CD4-positive, CD25-positive, alpha-beta regulatory T cell (primary cell): ENCODE data around the gene CATSPERZ. TPM values are rescaled to one million over a fixed set of nuclear protein-coding genes. Genes with fewer than 3 reads are reported as not detected.

Source experiments
- ATAC-seq, 2 donors: fragments of 150-1000 bp; cut with Tn5 transposase; one replicate each; pipeline ENCODE4 v1.10.0; 2021; ENCODE audit warnings: low read depth in 2 of 2, moderate number of reproducible peaks in 2 of 2, moderate library complexity in 1 of 2
- DNase-seq, 3 donors: peaks; one replicate each; pipeline versions ENCODE4 v3.0.0 to v3.0.0-alpha.2; 2012 to 2022; ENCODE audit warnings: mixed read lengths in 1 of 3
- H3K27ac ChIP-seq: one replicate; pipeline ENCODE4 v1.7.0; 2013; ENCODE audit warnings: mild to moderate bottlenecking, low read length; ENCODE audit not compliant: insufficient read depth, poor library complexity, severe bottlenecking
- H3K27me3 ChIP-seq: one replicate; pipeline ENCODE4 v1.7.0; 2013; ENCODE audit warnings: low read length; ENCODE audit not compliant: control insufficient read depth, insufficient read depth
- H3K36me3 ChIP-seq: one replicate; pipeline ENCODE4 v1.7.0; 2013; ENCODE audit warnings: mild to moderate bottlenecking, low read length, moderate library complexity; ENCODE audit not compliant: control insufficient read depth, insufficient read depth
- H3K4me1 ChIP-seq: 2 replicates; pipeline ENCODE4 v1.7.0; 2013; ENCODE audit warnings: mild to moderate bottlenecking, low read length; ENCODE audit not compliant: insufficient read depth, control insufficient read depth, poor library complexity, severe bottlenecking
- H3K4me3 ChIP-seq: one replicate; pipeline ENCODE4 v1.7.0; 2013; ENCODE audit warnings: low read depth, mild to moderate bottlenecking, low read length, moderate library complexity
- H3K9me3 ChIP-seq, 2 experiments: 1 replicate in 1 of 2; 2 replicates in 1 of 2; pipeline ENCODE4 v1.7.0; 2013; ENCODE audit warnings: low read length in 2 of 2, mild to moderate bottlenecking in 1 of 2, moderate library complexity in 1 of 2; ENCODE audit not compliant: control insufficient read depth in 2 of 2
- H3K27ac Mint-ChIP-seq, 3 donors: one replicate each; pipeline ENCODE4 v1.8.0; 2020 to 2022; ENCODE audit warnings: mild to moderate bottlenecking in 3 of 3, mixed read lengths in 3 of 3, moderate library complexity in 2 of 3
- H3K27me3 Mint-ChIP-seq: one replicate; pipeline ENCODE4 v1.8.0; 2022; ENCODE audit warnings: mild to moderate bottlenecking, mixed read lengths
- H3K36me3 Mint-ChIP-seq: one replicate; pipeline ENCODE4 v1.8.0; 2020; ENCODE audit warnings: mixed read lengths
- H3K4me1 Mint-ChIP-seq, 4 donors: one replicate each; pipeline ENCODE4 v1.8.0; 2020 to 2022; ENCODE audit warnings: mixed read lengths in 4 of 4, mild to moderate bottlenecking in 1 of 4
- H3K4me3 Mint-ChIP-seq, 4 donors: one replicate each; pipeline ENCODE4 v1.8.0; 2020 to 2022; ENCODE audit warnings: mild to moderate bottlenecking in 4 of 4, mixed read lengths in 4 of 4, moderate library complexity in 3 of 4
- H3K9me3 Mint-ChIP-seq, 7 donors: one replicate each; pipeline ENCODE4 v1.8.0; 2020 to 2022; ENCODE audit warnings: mixed read lengths in 7 of 7, mild to moderate bottlenecking in 3 of 7, moderate library complexity in 2 of 7
- polyA plus RNA-seq, 4 donors: library from polyadenylated mRNA; unstranded; fragments of 300-500 nt; fragmentation: Illumina TruSeq; gene quantifications; one replicate each; pipeline ENCODE4 v1.2.3, GENCODE V29; 2021
- total RNA-seq: library from RNA; stranded (reverse); gene quantifications from one replicate; pipeline ENCODE4 v1.2.3, GENCODE V29; 2022

The CATSPERZ gene
- total and polyA plus RNA-seq, 5 donors from 2014 or later = not detected

DNA sequence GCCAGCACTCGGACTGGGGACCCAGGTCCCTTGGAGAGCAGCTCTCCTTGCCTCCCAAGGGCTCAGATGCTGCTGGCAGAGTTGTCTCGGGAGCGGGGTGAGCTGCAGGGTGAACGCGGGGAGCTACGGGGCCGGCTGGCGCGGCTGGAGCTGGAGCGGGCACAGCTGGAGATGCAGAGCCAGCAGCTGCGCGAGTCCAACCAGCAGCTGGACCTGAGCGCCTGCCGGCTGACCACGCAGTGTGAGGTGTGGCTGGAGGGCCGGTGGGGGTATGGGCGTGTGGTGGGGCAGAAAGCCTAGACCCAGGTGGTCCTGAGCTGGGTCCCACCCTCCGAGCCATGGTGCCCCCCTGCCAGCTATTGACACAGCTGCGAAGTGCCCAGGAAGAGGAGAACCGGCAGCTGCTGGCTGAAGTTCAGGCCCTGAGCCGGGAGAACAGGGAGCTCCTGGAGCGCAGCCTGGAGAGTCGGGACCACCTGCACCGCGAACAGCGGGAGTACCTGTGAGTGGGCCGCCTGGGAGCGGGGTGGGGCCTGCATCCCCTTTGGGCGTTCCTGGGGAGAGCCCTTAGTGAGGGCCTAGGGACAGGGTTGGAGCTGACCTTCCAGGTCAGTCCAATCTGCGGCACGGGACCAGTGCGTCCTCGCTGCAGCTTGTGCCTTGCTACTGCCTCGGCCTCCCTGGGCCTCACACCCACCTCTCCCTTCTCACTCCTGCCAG is 53.0 kb downstream of the CATSPERZ start:
- H3K27me3 ChIP-seq = no peaks in the 10 kb centered on the region

DNA sequence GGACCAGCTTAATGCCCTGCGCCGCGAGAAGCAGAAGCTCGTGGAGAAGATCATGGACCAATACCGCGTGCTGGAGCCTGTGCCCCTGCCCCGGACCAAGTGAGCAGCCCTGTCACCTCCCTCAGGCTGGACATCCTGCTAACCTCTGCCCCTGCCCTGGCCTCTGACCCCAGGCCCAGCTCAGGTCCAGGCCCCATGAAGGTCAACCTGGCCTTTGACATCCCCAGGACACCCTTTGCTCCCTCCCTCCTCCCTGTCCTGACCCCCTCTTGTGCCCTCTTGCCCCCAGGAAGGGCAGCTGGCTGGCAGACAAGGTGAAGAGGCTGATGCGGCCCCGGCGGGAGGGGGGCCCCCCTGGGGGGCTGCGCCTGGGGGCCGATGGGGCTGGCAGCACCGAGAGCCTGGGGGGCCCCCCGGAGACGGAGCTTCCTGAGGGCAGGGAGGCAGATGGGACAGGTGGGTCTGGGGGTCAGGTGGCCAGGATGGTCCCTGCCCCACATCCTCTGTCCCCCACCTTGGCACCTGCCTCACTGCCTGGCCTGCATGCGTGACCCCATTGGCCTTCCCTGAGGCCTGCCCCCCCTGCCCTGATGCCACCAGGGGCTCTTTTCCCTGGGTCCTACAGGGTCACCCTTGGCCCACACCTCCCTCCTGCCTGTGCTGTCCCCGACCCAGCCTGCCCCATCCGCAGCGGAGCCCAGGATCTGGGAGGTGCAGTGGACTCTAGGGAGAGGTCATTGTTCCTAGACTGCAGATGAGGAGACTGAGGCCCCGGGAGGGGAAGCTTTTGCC is 53.8 kb downstream of the CATSPERZ start:
- Histone ChIP-seq H3K4me1 (peaks cover 17% of the 10 kb centered on the region), H3K27me3 (no peaks in the 10 kb centered on the region), H3K27ac (no peak overlapping the region), H3K36me3 (peaks cover 9% of the 10 kb centered on the region), H3K4me3 (no peak overlapping the region), H3K9me3 (no peaks in the 10 kb centered on the region)
- Mint-ChIP-seq H3K4me3 (no peak overlapping the region), H3K27ac (no peak overlapping the region), H3K4me1 (peaks cover 0 to 17% (median 6%) of the 10 kb centered on the region in 4 donors), H3K27me3 (no peaks in the 10 kb centered on the region), H3K36me3 (peaks cover 4% of the 10 kb centered on the region), H3K9me3 (no peaks in the 10 kb centered on the region)
- no peak for ATAC-seq
- DNase-seq = no peak

More for the DNA sequence above, 53.0 kb downstream of the CATSPERZ start:
- DNase-seq = no peak
- Histone ChIP-seq H3K4me1 (peaks cover 10% of the 10 kb centered on the region), H3K36me3 (peaks cover 9% of the 10 kb centered on the region), H3K27ac (no peak overlapping the region), H3K4me3 (no peak overlapping the region), H3K9me3 (no peaks in the 10 kb centered on the region)
- H3K36me3 Mint-ChIP-seq = peaks cover 4% of the 10 kb centered on the region
- H3K27ac Mint-ChIP-seq = no peak overlapping the region
- peaks cover 0 to 14% (median 6%) of the 10 kb centered on the region in 4 donors for H3K4me1 Mint-ChIP-seq
- ATAC-seq = no peak
- H3K9me3 Mint-ChIP-seq = no peaks in the 10 kb centered on the region
- H3K27me3 Mint-ChIP-seq = no peaks in the 10 kb centered on the region
- no peak overlapping the region for H3K4me3 Mint-ChIP-seq

Other genes with a start within 250 kb of the CATSPERZ start
- 5.6 TPM for gene MACROD1, start 134.2 kb upstream of the CATSPERZ start, total RNA-seq
- gene MACROD1, start 134.2 kb upstream of the CATSPERZ start, polyA plus RNA-seq = 10 to 100 TPM in 1 of 4 donors, 1 to 10 TPM in 3; 5.3 to 12.7 (median 7.0) TPM
- gene STIP1, start 114.2 kb upstream of the CATSPERZ start, total RNA-seq = 57.8 TPM
- 10 to 100 TPM; 62.8 to 72.3 (median 64.8) TPM for gene STIP1, start 114.2 kb upstream of the CATSPERZ start, polyA plus RNA-seq
- 156 TPM for gene FERMT3, start 93.6 kb upstream of the CATSPERZ start, total RNA-seq
- 100 to 1,000 TPM; 151 to 183 (median 175) TPM for gene FERMT3, start 93.6 kb upstream of the CATSPERZ start, polyA plus RNA-seq
- 14.6 TPM for gene TRPT1, start 74.2 kb upstream of the CATSPERZ start, total RNA-seq
- gene TRPT1, start 74.2 kb upstream of the CATSPERZ start, polyA plus RNA-seq = 10 to 100 TPM; 33.2 to 37.0 (median 35.3) TPM
- gene NUDT22, start 74.1 kb upstream of the CATSPERZ start, total RNA-seq = 43.1 TPM
- 10 to 100 TPM; 35.8 to 46.9 (median 40.7) TPM for gene NUDT22, start 74.1 kb upstream of the CATSPERZ start, polyA plus RNA-seq
- 41.9 TPM for gene DNAJC4, start 69.8 kb upstream of the CATSPERZ start, total RNA-seq
- 10 to 100 TPM; 18.1 to 22.8 (median 20.4) TPM for gene DNAJC4, start 69.8 kb upstream of the CATSPERZ start, polyA plus RNA-seq
- gene VEGFB, start 65.8 kb upstream of the CATSPERZ start, total RNA-seq = 19.6 TPM
- 1 to 10 TPM; 6.5 to 8.6 (median 8.0) TPM for gene VEGFB, start 65.8 kb upstream of the CATSPERZ start, polyA plus RNA-seq
- 21.1 TPM for gene FKBP2, start 59.3 kb upstream of the CATSPERZ start, total RNA-seq
- 10 to 100 TPM; 36.8 to 47.8 (median 43.2) TPM for gene FKBP2, start 59.3 kb upstream of the CATSPERZ start, polyA plus RNA-seq
- 22.4 TPM for gene PPP1R14B, start 53.4 kb upstream of the CATSPERZ start, total RNA-seq
- 10 to 100 TPM; 23.0 to 37.6 (median 29.4) TPM for gene PPP1R14B, start 53.4 kb upstream of the CATSPERZ start, polyA plus RNA-seq
- gene PLCB3, start 48.8 kb upstream of the CATSPERZ start, total RNA-seq = 3.6 TPM
- gene PLCB3, start 48.8 kb upstream of the CATSPERZ start, polyA plus RNA-seq = under 1 TPM; 0.10 to 0.40 (median 0.25) TPM
- 25.7 TPM for gene BAD, start 15.7 kb upstream of the CATSPERZ start, total RNA-seq
- gene BAD, start 15.7 kb upstream of the CATSPERZ start, polyA plus RNA-seq = 10 to 100 TPM; 39.9 to 50.4 (median 46.3) TPM
- 26.0 TPM for gene GPR137, start 14.5 kb upstream of the CATSPERZ start, total RNA-seq
- 1 to 10 TPM; 4.1 to 8.1 (median 5.8) TPM for gene GPR137, start 14.5 kb upstream of the CATSPERZ start, polyA plus RNA-seq
- gene KCNK4, start 9.1 kb upstream of the CATSPERZ start, total RNA-seq = not detected
- not detected for gene KCNK4, start 9.1 kb upstream of the CATSPERZ start, polyA plus RNA-seq
- gene ESRRA, start 5.2 kb downstream of the CATSPERZ start, total RNA-seq = 28.6 TPM
- gene ESRRA, start 5.2 kb downstream of the CATSPERZ start, polyA plus RNA-seq = 1 to 10 TPM; 6.0 to 7.4 (median 6.4) TPM
- 95.6 TPM for gene TRMT112, start 17.2 kb downstream of the CATSPERZ start, total RNA-seq
- 100 to 1,000 TPM; 418 to 512 (median 480) TPM for gene TRMT112, start 17.2 kb downstream of the CATSPERZ start, polyA plus RNA-seq
- 40.1 TPM for gene PRDX5, start 17.8 kb downstream of the CATSPERZ start, total RNA-seq
- 100 to 1,000 TPM; 170 to 217 (median 187) TPM for gene PRDX5, start 17.8 kb downstream of the CATSPERZ start, polyA plus RNA-seq
- gene CCDC88B, start 39.8 kb downstream of the CATSPERZ start, total RNA-seq = 144 TPM
- 10 to 100 TPM in 2 of 4 donors, 1 to 10 TPM in 2; 7.4 to 11.7 (median 9.7) TPM for gene CCDC88B, start 39.8 kb downstream of the CATSPERZ start, polyA plus RNA-seq
- gene RPS6KA4, start 58.8 kb downstream of the CATSPERZ start, total RNA-seq = 32.7 TPM
- 10 to 100 TPM in 2 of 4 donors, 1 to 10 TPM in 2; 6.3 to 14.6 (median 11.1) TPM for gene RPS6KA4, start 58.8 kb downstream of the CATSPERZ start, polyA plus RNA-seq